Osteocyte (in vitro differentiated cells): ENCODE results near the gene ZNF784. TPM values are rescaled to one million over a fixed set of nuclear protein-coding genes. Genes with fewer than 3 reads are reported as not detected.
A peak's percentile ranks its signal among the peaks of the same experiment; 100 is the strongest.

Source experiments
- DNase-seq: peaks from one replicate; pipeline ENCODE4 v3.0.0; 2021; ENCODE audit warnings: mixed read lengths; ENCODE audit not compliant: unreplicated experiment; ENCODE audit errors: extremely low spot score
- H3K27ac Mint-ChIP-seq: one replicate; pipeline ENCODE4 v1.8.0; 2021; ENCODE audit warnings: mild to moderate bottlenecking, mixed read lengths; ENCODE audit not compliant: unreplicated experiment
- H3K27me3 Mint-ChIP-seq: one replicate; pipeline ENCODE4 v1.8.0; 2021; ENCODE audit warnings: mixed read lengths; ENCODE audit not compliant: unreplicated experiment
- H3K36me3 Mint-ChIP-seq: one replicate; pipeline ENCODE4 v1.8.0; 2021; ENCODE audit warnings: mixed read lengths; ENCODE audit not compliant: unreplicated experiment
- H3K4me1 Mint-ChIP-seq: one replicate; pipeline ENCODE4 v1.8.0; 2021; ENCODE audit warnings: mixed read lengths; ENCODE audit not compliant: unreplicated experiment
- H3K4me3 Mint-ChIP-seq: one replicate; pipeline ENCODE4 v1.8.0; 2021; ENCODE audit warnings: mild to moderate bottlenecking, moderate library complexity, mixed read lengths; ENCODE audit not compliant: unreplicated experiment
- H3K9me3 Mint-ChIP-seq: one replicate; pipeline ENCODE4 v1.8.0; 2021; ENCODE audit warnings: mixed read lengths; ENCODE audit not compliant: unreplicated experiment
- CTCF ChIP-seq: fragments of 200-600 bp; sonication (generic); IDR thresholded peaks from 2 replicates; pipeline ENCODE4 v1.5.0; 2021; ENCODE audit warnings: antibody characterized with exemption, mild to moderate bottlenecking, moderate library complexity
- total RNA-seq: library from RNA; stranded (reverse); gene quantifications from 2 replicates; pipeline ENCODE4 v1.2.1, GENCODE V29; 2021

ZNF784 gene
- total RNA-seq, 1 donor from 2014 or later, result 9.6 TPM

GRCh38 chr19:55645512-55645881, 21.1 kb upstream of the ZNF784 start:
- no peak for DNase-seq
- no peak for TF ChIP-seq CTCF
- no peak overlapping the region for H3K27ac Mint-ChIP-seq
- H3K4me1 Mint-ChIP-seq, result peaks cover 54% of the 10 kb centered on the region
- H3K27me3 Mint-ChIP-seq, result no peaks in the 10 kb centered on the region
- H3K36me3 Mint-ChIP-seq, result peaks cover 9% of the 10 kb centered on the region
- H3K9me3 Mint-ChIP-seq, result no peaks in the 10 kb centered on the region
- H3K4me3 Mint-ChIP-seq, result peak overlapping the region; percentile 33

GRCh38 chr19:55644842-55645511, 20.6 kb upstream of the ZNF784 start:
- H3K4me3 Mint-ChIP-seq, result peak overlapping the region; percentile 93
- DNase-seq, result no peak
- TF ChIP-seq CTCF, result no peak
- peaks cover 4% of the 10 kb centered on the region for H3K36me3 Mint-ChIP-seq
- H3K4me1 Mint-ChIP-seq, result peaks cover 54% of the 10 kb centered on the region
- H3K27me3 Mint-ChIP-seq, result no peaks in the 10 kb centered on the region
- H3K27ac Mint-ChIP-seq, result no peak overlapping the region
- H3K9me3 Mint-ChIP-seq, result no peaks in the 10 kb centered on the region

- peaks cover 55% of the 10 kb centered on the region for H3K4me1 Mint-ChIP-seq
- H3K4me3 Mint-ChIP-seq, result peak overlapping the region; percentile 93
- no peak for DNase-seq
- no peaks in the 10 kb centered on the region for H3K9me3 Mint-ChIP-seq
- peaks cover 4% of the 10 kb centered on the region for H3K36me3 Mint-ChIP-seq
- no peak for TF ChIP-seq CTCF
- no peaks in the 10 kb centered on the region for H3K27me3 Mint-ChIP-seq
- peak overlapping the region; percentile 78 for H3K27ac Mint-ChIP-seq
Observed at GRCh38 chr19:55644191-55644833, 19.9 kb upstream of the ZNF784 start.

- DNase-seq, result no peak
- Mint-ChIP-seq H3K27me3 (no peaks in the 10 kb centered on the region), H3K4me3 (peak overlapping the region; percentile 93), H3K27ac (peak overlapping the region; percentile 78), H3K4me1 (peaks cover 57% of the 10 kb centered on the region), H3K36me3 (peaks cover 7% of the 10 kb centered on the region), H3K9me3 (no peaks in the 10 kb centered on the region)
- TF ChIP-seq CTCF, result no peak
Observed at GRCh38 chr19:55643887-55644176, 19.5 kb upstream of the ZNF784 start.

- DNase-seq, result peak; percentile 90
- Mint-ChIP-seq H3K4me3 (peak within 1 kb of the TSS; percentile 93), H3K27ac (peak within 1 kb of the TSS; percentile 96), H3K27me3 (no peaks in the 10 kb centered on the region), H3K36me3 (peaks cover 9% of the 10 kb centered on the region), H3K9me3 (no peaks in the 10 kb centered on the region), H3K4me1 (peaks cover 56% of the 10 kb centered on the region)
- TF ChIP-seq CTCF, result no peak
Observed at GRCh38 chr19:55643003-55643886, 18.9 kb upstream of the ZNF784 start, which contains the start of gene ZNF581. TSS of gene ZNF581 (plus strand) at chr19:55643649. CDS start at chr19:55644572, 923 bp downstream.
